ENCODE results near the gene CXCL9.
A peak's percentile ranks its signal among the peaks of the same experiment; 100 is the strongest.

Gene CXCL9

DNA sequence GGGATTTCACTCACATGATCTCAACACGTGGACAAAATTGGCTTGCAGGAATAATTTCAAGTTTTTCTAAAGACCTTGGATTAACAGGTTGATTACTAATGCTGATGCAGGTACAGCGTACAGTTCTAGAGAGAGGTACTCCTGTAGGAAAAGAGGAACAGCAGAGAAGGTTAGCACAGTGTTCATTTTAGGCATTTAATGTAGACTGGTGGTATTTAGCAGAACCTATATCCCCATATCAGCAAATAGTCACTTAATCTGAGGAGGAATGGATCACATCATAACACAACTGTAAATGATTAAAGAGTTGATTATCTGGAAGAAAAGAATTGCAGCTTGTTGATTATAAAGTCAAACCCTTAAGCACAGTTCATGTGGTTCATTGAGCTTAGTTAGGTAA lies 15.4 kb upstream of the CXCL9 start:
- TF ChIP-seq, protein P1, sequence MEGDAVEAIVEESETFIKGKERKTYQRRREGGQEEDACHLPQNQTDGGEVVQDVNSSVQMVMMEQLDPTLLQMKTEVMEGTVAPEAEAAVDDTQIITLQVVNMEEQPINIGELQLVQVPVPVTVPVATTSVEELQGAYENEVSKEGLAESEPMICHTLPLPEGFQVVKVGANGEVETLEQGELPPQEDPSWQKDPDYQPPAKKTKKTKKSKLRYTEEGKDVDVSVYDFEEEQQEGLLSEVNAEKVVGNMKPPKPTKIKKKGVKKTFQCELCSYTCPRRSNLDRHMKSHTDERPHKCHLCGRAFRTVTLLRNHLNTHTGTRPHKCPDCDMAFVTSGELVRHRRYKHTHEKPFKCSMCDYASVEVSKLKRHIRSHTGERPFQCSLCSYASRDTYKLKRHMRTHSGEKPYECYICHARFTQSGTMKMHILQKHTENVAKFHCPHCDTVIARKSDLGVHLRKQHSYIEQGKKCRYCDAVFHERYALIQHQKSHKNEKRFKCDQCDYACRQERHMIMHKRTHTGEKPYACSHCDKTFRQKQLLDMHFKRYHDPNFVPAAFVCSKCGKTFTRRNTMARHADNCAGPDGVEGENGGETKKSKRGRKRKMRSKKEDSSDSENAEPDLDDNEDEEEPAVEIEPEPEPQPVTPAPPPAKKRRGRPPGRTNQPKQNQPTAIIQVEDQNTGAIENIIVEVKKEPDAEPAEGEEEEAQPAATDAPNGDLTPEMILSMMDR (IDR thresholded peaks at IDR 0.05; ENCODE audit: insufficient read depth, low read depth, low read length, missing control alignments) = no peak
- H3K4me3 ChIP-seq (ENCODE audit: low read depth, low read length) = no peak overlapping the region
- no peak for DNase-seq (ENCODE audit: low read depth)

DNA sequence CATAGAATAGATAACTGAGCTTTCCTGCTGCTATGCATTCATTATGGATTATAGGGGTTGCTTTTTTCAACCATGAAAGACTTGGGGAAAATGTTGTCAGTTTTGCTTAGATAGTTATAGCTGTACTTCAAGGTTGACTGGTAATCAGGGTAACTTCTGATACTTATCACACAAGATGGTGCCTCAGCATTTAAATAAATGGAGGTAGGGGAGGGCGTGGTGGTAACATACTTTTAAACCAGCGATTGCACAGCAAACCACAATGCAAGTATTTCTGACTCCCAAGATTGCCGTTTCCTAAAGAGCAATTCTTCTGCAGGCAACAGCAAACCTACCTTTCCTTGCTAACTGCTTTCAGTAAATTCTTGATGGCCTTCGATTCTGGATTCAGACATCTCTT lies 14.7 kb upstream of the CXCL9 start:
- H3K4me3 ChIP-seq (ENCODE audit: low read depth, low read length) = no peak overlapping the region
- DNase-seq (ENCODE audit: low read depth) = no peak
- TF ChIP-seq, protein P1 (IDR thresholded peaks at IDR 0.05; ENCODE audit: insufficient read depth, low read depth, low read length, missing control alignments) = no peak

DNA sequence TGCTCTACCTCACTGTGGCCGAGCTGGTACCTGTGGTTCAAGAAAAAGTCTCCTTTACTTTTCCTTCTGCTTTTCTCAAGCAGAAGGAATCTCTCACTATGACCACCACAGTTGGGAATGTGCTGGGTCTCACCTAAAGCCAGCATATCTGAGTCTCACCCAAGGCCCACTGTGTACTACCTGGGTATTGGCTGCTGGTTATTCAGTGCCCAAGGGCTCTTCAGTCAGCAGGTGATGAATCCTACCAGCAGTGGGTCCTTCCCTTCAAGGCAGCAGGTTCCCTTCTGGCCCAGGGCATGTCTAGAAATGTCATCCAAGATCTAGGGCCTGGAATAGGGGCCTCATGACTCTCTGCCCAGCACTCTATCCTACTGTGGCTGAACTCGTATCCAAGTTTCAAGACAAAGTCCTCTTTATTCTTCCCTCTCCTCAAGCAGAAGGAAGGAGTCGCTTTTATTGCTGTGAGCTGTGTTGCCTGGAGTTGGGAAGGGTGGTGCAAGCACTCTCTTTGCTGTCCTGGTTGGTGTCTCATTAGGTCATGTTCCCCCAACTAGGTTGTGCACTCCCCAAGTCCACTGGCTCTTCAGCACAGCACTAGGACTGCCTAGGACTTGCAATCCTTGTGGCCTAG lies 9.9 kb upstream of the CXCL9 start:
- DNase-seq (ENCODE audit: low read depth) = no peak
- no peak overlapping the region for H3K4me3 ChIP-seq (ENCODE audit: low read depth, low read length)
- TF ChIP-seq, protein P1 (IDR thresholded peaks at IDR 0.05; ENCODE audit: insufficient read depth, low read depth, low read length, missing control alignments) = no peak

DNA sequence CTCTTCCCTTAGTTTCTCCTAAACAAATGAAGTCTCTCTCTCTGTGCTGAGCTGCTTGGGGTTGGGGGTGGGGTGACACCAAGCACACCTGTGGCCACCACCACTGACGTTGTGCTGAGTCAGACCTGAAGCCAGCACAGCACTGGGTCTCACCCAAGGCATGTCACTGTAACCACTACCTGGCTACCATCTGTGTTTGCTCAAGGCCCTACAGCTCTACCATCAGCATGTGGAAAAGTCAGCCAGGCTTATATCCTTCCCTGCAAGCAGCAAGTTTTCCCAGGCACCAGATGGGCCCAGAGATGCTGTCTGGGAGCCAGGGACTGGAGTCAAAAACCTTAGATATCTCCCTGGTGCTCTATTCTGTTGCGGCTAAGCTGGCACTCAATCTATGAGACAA lies 9.1 kb upstream of the CXCL9 start:
- TF ChIP-seq, protein P1 (IDR thresholded peaks at IDR 0.05; ENCODE audit: insufficient read depth, low read depth, low read length, missing control alignments) = no peak
- no peak overlapping the region for H3K4me3 ChIP-seq (ENCODE audit: low read depth, low read length)
- peak; percentile 83 for DNase-seq (ENCODE audit: low read depth)

DNA sequence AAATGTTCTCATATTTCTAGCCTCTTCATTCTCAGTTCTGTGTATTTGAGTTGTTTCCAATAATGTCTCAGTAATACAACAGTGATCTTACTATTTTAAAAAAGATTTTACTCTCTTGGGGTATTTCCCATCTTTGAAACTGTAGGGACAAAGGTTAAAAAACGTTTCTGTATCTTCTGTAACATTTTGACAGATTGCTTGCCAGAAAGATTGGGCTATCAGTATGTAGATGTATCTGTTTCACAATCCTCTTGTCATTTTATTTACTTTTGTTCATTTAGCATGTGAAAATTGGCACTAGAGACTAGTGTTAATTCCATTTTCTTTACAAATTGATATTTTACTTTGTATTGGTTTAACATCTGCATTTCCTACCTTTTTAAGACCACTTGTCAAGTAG lies 6.2 kb upstream of the CXCL9 start:
- no peak for DNase-seq (ENCODE audit: low read depth)
- TF ChIP-seq, protein P1 (IDR thresholded peaks at IDR 0.05; ENCODE audit: insufficient read depth, low read depth, low read length, missing control alignments) = no peak
- no peak overlapping the region for H3K4me3 ChIP-seq (ENCODE audit: low read depth, low read length)

DNA sequence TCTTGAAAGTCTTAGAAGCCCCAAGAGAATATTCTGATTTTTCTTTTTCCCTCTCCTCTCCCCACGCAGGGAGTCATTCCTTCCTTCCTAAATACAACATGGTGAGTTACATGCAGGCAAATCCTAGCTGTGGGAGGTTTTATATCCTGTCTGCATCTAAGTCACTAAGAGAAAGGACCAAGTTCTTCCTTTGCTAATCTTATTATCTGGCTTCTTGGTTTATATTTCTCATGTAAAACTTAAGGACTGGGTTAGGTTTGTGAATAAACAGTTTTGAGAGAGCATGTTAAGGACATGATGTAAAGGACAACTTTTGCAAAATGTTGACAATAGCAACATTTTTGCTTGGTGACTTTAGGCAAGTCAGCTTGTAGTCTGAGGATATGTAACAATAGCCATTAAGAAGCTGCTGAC lies 5.1 kb upstream of the CXCL9 start:
- no peak overlapping the region for H3K4me3 ChIP-seq (ENCODE audit: low read depth, low read length)
- DNase-seq (ENCODE audit: low read depth) = no peak
- TF ChIP-seq, protein P1 (IDR thresholded peaks at IDR 0.05; ENCODE audit: insufficient read depth, low read depth, low read length, missing control alignments) = no peak

All from GM12865 (cell line).